Measurements from ENCODE around the gene CLRN3. TPM values are rescaled to one million over a fixed set of nuclear protein-coding genes. Genes with fewer than 3 reads are reported as not detected.

Gene CLRN3
- total and polyA plus RNA-seq, 2 donors (not counting 1 experiment from before 2014, with no cell fraction given), result not detected

DNA sequence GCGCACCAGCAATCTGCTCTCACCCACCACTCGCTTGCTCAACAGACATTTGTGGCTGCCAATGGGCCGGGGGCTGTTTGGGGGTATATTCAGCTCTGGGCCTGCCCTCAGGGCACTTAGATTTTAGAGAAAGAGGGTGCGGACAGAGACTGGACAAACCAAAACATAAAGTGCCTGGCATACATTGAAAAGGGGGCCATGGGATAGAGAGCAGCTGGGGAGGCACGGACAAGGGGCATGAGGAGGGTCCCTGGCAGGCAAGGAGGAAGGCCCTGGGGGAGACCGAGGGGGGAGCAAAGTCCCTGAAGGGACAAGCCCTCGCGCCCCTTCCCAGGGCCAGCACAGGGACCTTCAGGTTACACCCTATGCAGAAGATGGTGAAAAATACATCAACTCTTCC lies 43.5 kb downstream of the CLRN3 start:
- no peak overlapping the region for H3K4me2 ChIP-seq (ENCODE audit: extremely low read depth, insufficient read depth, low read length)
- no peak overlapping the region for H3K9ac ChIP-seq (ENCODE audit: insufficient read depth, low read length)
- DNase-seq (ENCODE audit: low read depth in 2 of 2), result no peak
- H3K4me3 ChIP-seq (replicated peaks in 1 of 4; ENCODE audit: control extremely low read depth in 1 of 4, insufficient read depth in 1 of 4, low read depth in 3 of 4, low read length in 4 of 4), result no peak overlapping the region
- no peak overlapping the region for H3K27ac ChIP-seq (ENCODE audit: insufficient read depth, low read length)
- no peaks in the 10 kb centered on the region for H3K9me3 ChIP-seq (ENCODE audit: control insufficient read depth, insufficient read depth, low read depth, low read length)
- H4K20me1 ChIP-seq (ENCODE audit: control insufficient read depth, extremely low read depth, insufficient read depth, low read length), result no peaks in the 10 kb centered on the region
- no peaks in the 10 kb centered on the region for H3K27me3 ChIP-seq (ENCODE audit: control insufficient read depth, insufficient read depth, low read length)
- TF ChIP-seq EZH2 (IDR thresholded peaks at IDR 0.05; ENCODE audit: low read length, missing control alignments), result no peak
- TF ChIP-seq, protein P1, sequence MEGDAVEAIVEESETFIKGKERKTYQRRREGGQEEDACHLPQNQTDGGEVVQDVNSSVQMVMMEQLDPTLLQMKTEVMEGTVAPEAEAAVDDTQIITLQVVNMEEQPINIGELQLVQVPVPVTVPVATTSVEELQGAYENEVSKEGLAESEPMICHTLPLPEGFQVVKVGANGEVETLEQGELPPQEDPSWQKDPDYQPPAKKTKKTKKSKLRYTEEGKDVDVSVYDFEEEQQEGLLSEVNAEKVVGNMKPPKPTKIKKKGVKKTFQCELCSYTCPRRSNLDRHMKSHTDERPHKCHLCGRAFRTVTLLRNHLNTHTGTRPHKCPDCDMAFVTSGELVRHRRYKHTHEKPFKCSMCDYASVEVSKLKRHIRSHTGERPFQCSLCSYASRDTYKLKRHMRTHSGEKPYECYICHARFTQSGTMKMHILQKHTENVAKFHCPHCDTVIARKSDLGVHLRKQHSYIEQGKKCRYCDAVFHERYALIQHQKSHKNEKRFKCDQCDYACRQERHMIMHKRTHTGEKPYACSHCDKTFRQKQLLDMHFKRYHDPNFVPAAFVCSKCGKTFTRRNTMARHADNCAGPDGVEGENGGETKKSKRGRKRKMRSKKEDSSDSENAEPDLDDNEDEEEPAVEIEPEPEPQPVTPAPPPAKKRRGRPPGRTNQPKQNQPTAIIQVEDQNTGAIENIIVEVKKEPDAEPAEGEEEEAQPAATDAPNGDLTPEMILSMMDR (conservative IDR thresholded peaks at IDR 0.05 in 1 of 2, IDR thresholded peaks at IDR 0.05 in 1 of 2; ENCODE audit: low read depth in 1 of 2, low read length in 2 of 2), result no peak
- no peaks in the 10 kb centered on the region for H3K4me1 ChIP-seq (ENCODE audit: control insufficient read depth, extremely low read depth, insufficient read depth, low read length)
- no peak overlapping the region for H2AFZ ChIP-seq (ENCODE audit: low read length)
- H3K36me3 ChIP-seq (ENCODE audit: control insufficient read depth, insufficient read depth, low read length), result no peaks in the 10 kb centered on the region
- H3K79me2 ChIP-seq (ENCODE audit: control insufficient read depth, insufficient read depth, low read length), result no peaks in the 10 kb centered on the region

DNA sequence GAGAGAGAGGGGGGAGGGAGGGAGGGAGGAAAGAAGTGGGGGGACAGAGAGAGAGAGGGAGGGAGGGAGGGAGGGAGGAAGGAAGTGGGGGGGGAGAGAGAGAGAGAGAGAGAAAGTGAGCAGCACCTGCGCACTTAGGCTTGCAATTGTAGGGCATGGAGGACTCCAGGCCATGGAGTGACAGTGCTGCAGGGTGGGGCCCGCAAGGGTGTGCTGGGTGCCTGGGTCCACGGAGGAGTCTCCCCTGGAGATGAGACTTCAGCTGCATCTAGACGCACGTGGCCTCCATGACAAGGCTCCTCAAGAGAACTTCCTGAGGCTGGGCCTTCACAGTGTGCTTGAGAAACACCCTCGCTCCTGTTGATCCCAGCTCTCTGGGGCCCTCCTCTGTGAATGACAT lies 44.5 kb downstream of the CLRN3 start:
- no peak overlapping the region for H3K4me3 ChIP-seq (replicated peaks in 1 of 4; ENCODE audit: control extremely low read depth in 1 of 4, insufficient read depth in 1 of 4, low read depth in 3 of 4, low read length in 4 of 4)
- no peaks in the 10 kb centered on the region for H3K79me2 ChIP-seq (ENCODE audit: control insufficient read depth, insufficient read depth, low read length)
- DNase-seq (ENCODE audit: low read depth in 2 of 2), result no peak
- no peak overlapping the region for H3K27ac ChIP-seq (ENCODE audit: insufficient read depth, low read length)
- no peaks in the 10 kb centered on the region for H3K9me3 ChIP-seq (ENCODE audit: control insufficient read depth, insufficient read depth, low read depth, low read length)
- no peak overlapping the region for H3K4me2 ChIP-seq (ENCODE audit: extremely low read depth, insufficient read depth, low read length)
- no peaks in the 10 kb centered on the region for H3K4me1 ChIP-seq (ENCODE audit: control insufficient read depth, extremely low read depth, insufficient read depth, low read length)
- no peak for TF ChIP-seq EZH2 (IDR thresholded peaks at IDR 0.05; ENCODE audit: low read length, missing control alignments)
- TF ChIP-seq, protein P1 (conservative IDR thresholded peaks at IDR 0.05 in 1 of 2, IDR thresholded peaks at IDR 0.05 in 1 of 2; ENCODE audit: low read depth in 1 of 2, low read length in 2 of 2), result no peak
- H2AFZ ChIP-seq (ENCODE audit: low read length), result no peak overlapping the region
- no peaks in the 10 kb centered on the region for H4K20me1 ChIP-seq (ENCODE audit: control insufficient read depth, extremely low read depth, insufficient read depth, low read length)
- H3K27me3 ChIP-seq (ENCODE audit: control insufficient read depth, insufficient read depth, low read length), result no peaks in the 10 kb centered on the region
- H3K36me3 ChIP-seq (ENCODE audit: control insufficient read depth, insufficient read depth, low read length), result no peaks in the 10 kb centered on the region
- H3K9ac ChIP-seq (ENCODE audit: insufficient read depth, low read length), result no peak overlapping the region

DNA sequence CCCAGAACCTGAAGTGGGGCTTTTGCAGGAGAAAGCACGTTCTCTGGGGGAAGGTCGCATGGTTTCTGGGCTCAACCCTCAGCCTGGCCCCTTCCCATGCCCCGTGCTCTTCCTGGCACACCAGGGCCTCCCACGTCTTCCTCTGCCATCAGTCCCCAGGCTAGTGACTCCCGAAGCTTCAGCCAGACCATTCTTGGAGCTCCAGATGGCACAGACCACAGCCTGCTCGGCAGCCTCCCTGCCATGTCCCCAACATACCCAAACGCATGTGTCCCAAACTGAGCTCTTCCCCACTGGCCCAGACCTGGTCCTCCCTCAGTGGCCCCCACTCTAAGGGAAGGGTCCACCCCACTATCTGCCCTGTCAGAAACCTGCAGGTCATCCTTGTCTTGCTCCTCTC lies 47.0 kb downstream of the CLRN3 start:
- Histone ChIP-seq H3K36me3 (ENCODE audit: control insufficient read depth, insufficient read depth, low read length) (no peaks in the 10 kb centered on the region), H3K9ac (ENCODE audit: insufficient read depth, low read length) (no peak overlapping the region), H3K4me2 (ENCODE audit: extremely low read depth, insufficient read depth, low read length) (no peak overlapping the region), H3K4me1 (ENCODE audit: control insufficient read depth, extremely low read depth, insufficient read depth, low read length) (no peaks in the 10 kb centered on the region), H3K27ac (ENCODE audit: insufficient read depth, low read length) (no peak overlapping the region), H3K79me2 (ENCODE audit: control insufficient read depth, insufficient read depth, low read length) (no peaks in the 10 kb centered on the region), H3K27me3 (ENCODE audit: control insufficient read depth, insufficient read depth, low read length) (no peaks in the 10 kb centered on the region), H4K20me1 (ENCODE audit: control insufficient read depth, extremely low read depth, insufficient read depth, low read length) (no peaks in the 10 kb centered on the region), H2AFZ (ENCODE audit: low read length) (no peak overlapping the region), H3K9me3 (ENCODE audit: control insufficient read depth, insufficient read depth, low read depth, low read length) (no peaks in the 10 kb centered on the region), H3K4me3 (replicated peaks in 1 of 4; ENCODE audit: control extremely low read depth in 1 of 4, insufficient read depth in 1 of 4, low read depth in 3 of 4, low read length in 4 of 4) (no peak overlapping the region)
- no peak for TF ChIP-seq EZH2 (IDR thresholded peaks at IDR 0.05; ENCODE audit: low read length, missing control alignments)
- TF ChIP-seq, protein P1 (conservative IDR thresholded peaks at IDR 0.05 in 1 of 2, IDR thresholded peaks at IDR 0.05 in 1 of 2; ENCODE audit: low read depth in 1 of 2, low read length in 2 of 2), result no peak
- no peak for DNase-seq (ENCODE audit: low read depth in 2 of 2)
